Fibroblast of lung (primary cell): Measurements from ENCODE around the gene BLID. TPM values are rescaled to one million over a fixed set of nuclear protein-coding genes. Genes with fewer than 3 reads are reported as not detected.

Experiments
- DNase-seq, 2 donors: peaks; one replicate each; pipeline versions ENCODE4 v3.0.0 to v3.0.0-alpha.2; 2010; ENCODE audit warnings: low read depth in 2 of 2
- H2AFZ ChIP-seq: 2 replicates; pipeline ENCODE4 v1.5.1; 2012; ENCODE audit warnings: low read length, control low read depth, inconsistent platforms
- H3K27ac ChIP-seq: 2 replicates; pipeline ENCODE4 v1.5.1; 2011; ENCODE audit warnings: low read length, control low read depth; ENCODE audit not compliant: insufficient read depth
- H3K27me3 ChIP-seq: 2 replicates; pipeline ENCODE4 v1.5.1; 2011; ENCODE audit warnings: mild to moderate bottlenecking, low read length; ENCODE audit not compliant: control insufficient read depth, insufficient read depth
- H3K36me3 ChIP-seq: 2 replicates; pipeline ENCODE4 v1.5.1; 2011; ENCODE audit warnings: low read length; ENCODE audit not compliant: control insufficient read depth, insufficient read depth
- H3K4me1 ChIP-seq: 2 replicates; pipeline ENCODE4 v1.5.1; 2011; ENCODE audit warnings: low read length; ENCODE audit not compliant: control insufficient read depth, insufficient read depth; ENCODE audit errors: extremely low read depth
- H3K4me2 ChIP-seq: 2 replicates; pipeline ENCODE4 v1.5.1; 2011; ENCODE audit warnings: low read length, control low read depth; ENCODE audit not compliant: insufficient read depth; ENCODE audit errors: extremely low read depth
- H3K4me3 ChIP-seq, 4 experiments: fragments of 200-600 bp in 1 of 4; sonication (generic) in 1 of 4; replicated peaks in 1 of 4; 2 replicates each; pipeline ENCODE4 v1.5.1; 2011 to 2016; ENCODE audit warnings: low read length in 4 of 4, low read depth in 3 of 4, mild to moderate bottlenecking in 3 of 4, control low read depth in 2 of 4, inconsistent platforms in 1 of 4, mixed read lengths in 1 of 4; ENCODE audit not compliant: insufficient read depth in 1 of 4; ENCODE audit errors: control extremely low read depth in 1 of 4
- H3K79me2 ChIP-seq: 2 replicates; pipeline ENCODE4 v1.5.1; 2012; ENCODE audit warnings: mild to moderate bottlenecking, low read length, inconsistent platforms; ENCODE audit not compliant: control insufficient read depth, insufficient read depth
- H3K9ac ChIP-seq: 2 replicates; pipeline ENCODE4 v1.5.1; 2011; ENCODE audit warnings: mild to moderate bottlenecking, low read length, control low read depth; ENCODE audit not compliant: insufficient read depth
- H3K9me3 ChIP-seq: 2 replicates; pipeline ENCODE4 v1.5.1; 2012; ENCODE audit warnings: low read depth, low read length; ENCODE audit not compliant: control insufficient read depth, insufficient read depth
- H4K20me1 ChIP-seq: 2 replicates; pipeline ENCODE4 v1.5.1; 2011; ENCODE audit warnings: low read length; ENCODE audit not compliant: control insufficient read depth, insufficient read depth; ENCODE audit errors: extremely low read depth
- CTCF ChIP-seq, 2 donors: IDR thresholded peaks in 1 of 2; conservative IDR thresholded peaks in 1 of 2; 1 replicate in 1 of 2; 2 replicates in 1 of 2; pipeline ENCODE4 v1.5.1; 2011 to 2012; ENCODE audit warnings: low read length in 2 of 2, control low read depth in 1 of 2, inconsistent platforms in 1 of 2, low read depth in 1 of 2, mild to moderate bottlenecking in 1 of 2
- EZH2 ChIP-seq: IDR thresholded peaks from 2 replicates; pipeline ENCODE4 v1.5.1; 2012; ENCODE audit warnings: low read length, control low read depth, mild to moderate bottlenecking; ENCODE audit errors: missing control alignments
- polyA plus RNA-seq, 2 donors: library from polyadenylated mRNA; depleted of rRNA in 1 of 2; stranded (reverse) in 1 of 2; unstranded in 1 of 2; fragments of >200 nt; gene quantifications; 2 replicates each; pipeline ENCODE4 v1.2.1, GENCODE V29; 2011 to 2012; ENCODE audit warnings: missing spikeins in 1 of 2
- total RNA-seq: library from RNA; depleted of rRNA; stranded (reverse); fragments of >200 nt; gene quantifications from 2 replicates; pipeline ENCODE4 v1.2.1, GENCODE V29; 2014

The BLID gene
- total and polyA plus RNA-seq, 2 donors (not counting 1 experiment from before 2014, with no cell fraction given) = 0.32 to 7.9 TPM

GRCh38 chr11:122123263-122123929 lies 7.4 kb upstream of the BLID start:
- Histone ChIP-seq H3K36me3 (peaks cover 7% of the 10 kb centered on the region), H3K27me3 (no peaks in the 10 kb centered on the region), H3K79me2 (peaks cover 91% of the 10 kb centered on the region), H3K9me3 (no peaks in the 10 kb centered on the region), H3K4me2 (no peak overlapping the region), H2AFZ (no peak overlapping the region), H3K27ac (no peak overlapping the region), H3K4me1 (peaks cover 15% of the 10 kb centered on the region), H4K20me1 (no peaks in the 10 kb centered on the region), H3K9ac (no peak overlapping the region), H3K4me3 (no peak overlapping the region)
- TF ChIP-seq CTCF (conservative IDR thresholded peaks at IDR 0.05 in 1 of 2, IDR thresholded peaks at IDR 0.05 in 1 of 2; ENCODE audit: low read depth in 1 of 2, low read length in 2 of 2) (no peak), EZH2 (no peak)
- peak in 1 of 2 donors; percentile 54 for DNase-seq

- Histone ChIP-seq H3K4me1 (peaks cover 13% of the 10 kb centered on the region), H2AFZ (no peak overlapping the region), H3K9me3 (no peaks in the 10 kb centered on the region), H4K20me1 (no peaks in the 10 kb centered on the region), H3K27ac (no peak overlapping the region), H3K79me2 (peaks cover 92% of the 10 kb centered on the region), H3K27me3 (no peaks in the 10 kb centered on the region), H3K4me3 (no peak overlapping the region), H3K4me2 (no peak overlapping the region), H3K36me3 (peaks cover 7% of the 10 kb centered on the region), H3K9ac (no peak overlapping the region)
- DNase-seq = no peak
- no peak for TF ChIP-seq EZH2
- no peak for TF ChIP-seq CTCF (conservative IDR thresholded peaks at IDR 0.05 in 1 of 2, IDR thresholded peaks at IDR 0.05 in 1 of 2; ENCODE audit: low read depth in 1 of 2, low read length in 2 of 2)
These were observed 6.2 kb upstream of the BLID start for GRCh38 chr11:122122179-122122578.

GRCh38 chr11:122120096-122120495 lies 4.1 kb upstream of the BLID start:
- no peak overlapping the region for H3K4me3 ChIP-seq
- peaks cover 16% of the 10 kb centered on the region for H3K36me3 ChIP-seq
- no peak overlapping the region for H2AFZ ChIP-seq

More at GRCh38 chr11:122120096-122120495, 4.1 kb upstream of the BLID start:
- Histone ChIP-seq H3K27ac (no peak overlapping the region), H3K9ac (no peak overlapping the region), H3K9me3 (no peaks in the 10 kb centered on the region), H3K79me2 (peaks cover 90% of the 10 kb centered on the region), H3K27me3 (no peaks in the 10 kb centered on the region), H3K4me1 (peaks cover 12% of the 10 kb centered on the region), H4K20me1 (no peaks in the 10 kb centered on the region), H3K4me2 (no peak overlapping the region)
- no peak for DNase-seq
- TF ChIP-seq CTCF (conservative IDR thresholded peaks at IDR 0.05 in 1 of 2, IDR thresholded peaks at IDR 0.05 in 1 of 2; ENCODE audit: low read depth in 1 of 2, low read length in 2 of 2) (no peak), EZH2 (no peak)
